SK-N-SH treated with all-trans-retinoic acid at 6 μM for 48 hours (cell line): Measurements from ENCODE around the gene ZNF692.

Experiments
- ATAC-seq: fragments of 200-7000 bp; cut with Tn5 transposase; 3 replicates; pipeline ENCODE4 v1.9.1; 2020; ENCODE audit warnings: mild to moderate bottlenecking, moderate library complexity
- ARNTL ChIP-seq: fragments of 450-650 bp; formaldehyde crosslinking; IDR thresholded peaks from 2 replicates; pipeline ENCODE4 v1.5.0; 2020; ENCODE audit warnings: low read depth, mild to moderate bottlenecking, moderate library complexity, borderline replicate concordance
- BACH2 ChIP-seq: fragments of 250-450 bp; sonication (Bioruptor Pico); IDR thresholded peaks from 2 replicates; pipeline ENCODE4 v1.9.0; 2021; ENCODE audit warnings: mild to moderate bottlenecking, borderline replicate concordance
- CREB5 ChIP-seq: fragments of 250-450 bp; sonication (Bioruptor Pico); IDR thresholded peaks from 2 replicates; pipeline ENCODE4 v1.5.1; 2020; ENCODE audit warnings: low read depth, mild to moderate bottlenecking, moderate library complexity
- CSDC2 ChIP-seq: fragments of 250-450 bp; sonication (Bioruptor Pico); IDR thresholded peaks from 2 replicates; pipeline ENCODE4 v1.5.0; 2020; ENCODE audit warnings: mild to moderate bottlenecking, moderate library complexity
- ESRRG ChIP-seq: fragments of 250-450 bp; sonication (Bioruptor Pico); IDR thresholded peaks from 2 replicates; pipeline ENCODE4 v1.6.1; 2021; ENCODE audit warnings: mild to moderate bottlenecking
- GLIS3 ChIP-seq: fragments of 250-450 bp; sonication (Bioruptor Pico); IDR thresholded peaks from 2 replicates; pipeline ENCODE4 v1.5.0; 2020; ENCODE audit warnings: mild to moderate bottlenecking, moderate library complexity
- ISL1 ChIP-seq: fragments of 250-450 bp; sonication (Bioruptor Pico); IDR thresholded peaks from 2 replicates; pipeline ENCODE4 v2.1.2; 2022; ENCODE audit warnings: mild to moderate bottlenecking, moderate library complexity
- OSR1 ChIP-seq: fragments of 250-450 bp; sonication (Bioruptor Pico); IDR thresholded peaks from 2 replicates; pipeline ENCODE4 v1.8.0; 2022; ENCODE audit warnings: moderate library complexity, mild to moderate bottlenecking, inconsistent platforms
- PATZ1 ChIP-seq: fragments of 250-450 bp; sonication (Bioruptor Pico); IDR thresholded peaks from 2 replicates; pipeline ENCODE4 v1.8.0; 2020; ENCODE audit warnings: mild to moderate bottlenecking, moderate library complexity, borderline replicate concordance
- PPARA ChIP-seq: fragments of 250-450 bp; sonication (Bioruptor Pico); IDR thresholded peaks from 2 replicates; pipeline ENCODE4 v1.5.0; 2020; ENCODE audit warnings: mild to moderate bottlenecking, borderline replicate concordance
- RARB ChIP-seq: fragments of 250-450 bp; sonication (Bioruptor Pico); IDR thresholded peaks from 2 replicates; pipeline ENCODE4 v1.8.0; 2021; ENCODE audit warnings: mild to moderate bottlenecking, moderate library complexity
- SNAI2 ChIP-seq: fragments of 250-450 bp; sonication (Bioruptor Pico); IDR thresholded peaks from 2 replicates; pipeline ENCODE4 v1.5.0; 2020; ENCODE audit warnings: mild to moderate bottlenecking, moderate library complexity
- TCF4 ChIP-seq: fragments of 250-450 bp; sonication (Bioruptor Pico); IDR thresholded peaks from 2 replicates; pipeline ENCODE4 v1.8.0; 2021; ENCODE audit warnings: mild to moderate bottlenecking, moderate library complexity, borderline replicate concordance
- TOX ChIP-seq: fragments of 250-450 bp; sonication (Bioruptor Pico); IDR thresholded peaks from 2 replicates; pipeline ENCODE4 v1.8.0; 2021; ENCODE audit warnings: mild to moderate bottlenecking, moderate library complexity, borderline replicate concordance
- ZC3H10 ChIP-seq: fragments of 250-450 bp; sonication (Bioruptor Pico); IDR thresholded peaks from 2 replicates; pipeline ENCODE4 v1.5.1; 2021; ENCODE audit warnings: mild to moderate bottlenecking, moderate library complexity
- ZFP3 ChIP-seq: fragments of 250-450 bp; sonication (Bioruptor Pico); IDR thresholded peaks from 2 replicates; pipeline ENCODE4 v1.5.0; 2020; ENCODE audit warnings: mild to moderate bottlenecking, moderate library complexity
- ZFP30 ChIP-seq: fragments of 450-650 bp; formaldehyde crosslinking; IDR thresholded peaks from 2 replicates; pipeline ENCODE4 v1.5.0; 2022; ENCODE audit warnings: mild to moderate bottlenecking, moderate library complexity
- ZNF70 ChIP-seq: fragments of 450-650 bp; formaldehyde crosslinking; IDR thresholded peaks from 2 replicates; pipeline ENCODE4 v1.5.0; 2020; ENCODE audit warnings: mild to moderate bottlenecking, moderate library complexity
- ZNF8 ChIP-seq: fragments of 450-650 bp; formaldehyde crosslinking; IDR thresholded peaks from 2 replicates; pipeline ENCODE4 v1.5.0; 2020; ENCODE audit warnings: mild to moderate bottlenecking, moderate library complexity
- TF ChIP-seq, protein P1 (sequence below): fragments of 250-450 bp; sonication (Bioruptor Pico); IDR thresholded peaks from 2 replicates; pipeline ENCODE4 v1.5.1; 2021; ENCODE audit warnings: mild to moderate bottlenecking, moderate library complexity

Gene ZNF692

GRCh38 chr1:248822148-248823032, 36.5 kb downstream of the ZNF692 start:
- ATAC-seq, result no peak

GRCh38 chr1:248821641-248822040, 37.2 kb downstream of the ZNF692 start:
- no peak for ATAC-seq
- no peak for TF ChIP-seq PATZ1 (CRISPR knock-in tag)
- no peak for TF ChIP-seq TOX (CRISPR knock-in tag)

More at GRCh38 chr1:248822148-248823032, 36.5 kb downstream of the ZNF692 start:
- TF ChIP-seq, protein P1, sequence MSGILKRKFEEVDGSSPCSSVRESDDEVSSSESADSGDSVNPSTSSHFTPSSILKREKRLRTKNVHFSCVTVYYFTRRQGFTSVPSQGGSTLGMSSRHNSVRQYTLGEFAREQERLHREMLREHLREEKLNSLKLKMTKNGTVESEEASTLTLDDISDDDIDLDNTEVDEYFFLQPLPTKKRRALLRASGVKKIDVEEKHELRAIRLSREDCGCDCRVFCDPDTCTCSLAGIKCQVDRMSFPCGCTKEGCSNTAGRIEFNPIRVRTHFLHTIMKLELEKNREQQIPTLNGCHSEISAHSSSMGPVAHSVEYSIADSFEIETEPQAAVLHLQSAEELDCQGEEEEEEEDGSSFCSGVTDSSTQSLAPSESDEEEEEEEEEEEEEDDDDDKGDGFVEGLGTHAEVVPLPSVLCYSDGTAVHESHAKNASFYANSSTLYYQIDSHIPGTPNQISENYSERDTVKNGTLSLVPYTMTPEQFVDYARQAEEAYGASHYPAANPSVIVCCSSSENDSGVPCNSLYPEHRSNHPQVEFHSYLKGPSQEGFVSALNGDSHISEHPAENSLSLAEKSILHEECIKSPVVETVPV (CRISPR knock-in tag), result no peak
- TF ChIP-seq CSDC2 (CRISPR knock-in tag), result no peak
- TF ChIP-seq TOX (CRISPR knock-in tag), result no peak
- TF ChIP-seq ZFP30 (CRISPR knock-in tag), result no peak
- no peak for TF ChIP-seq ESRRG (CRISPR knock-in tag)
- TF ChIP-seq SNAI2 (CRISPR knock-in tag), result no peak
- TF ChIP-seq ZFP3 (CRISPR knock-in tag), result no peak

GRCh38 chr1:248821101-248821500, 37.8 kb downstream of the ZNF692 start:
- peak; percentile 39 for ATAC-seq
- TF ChIP-seq TOX (CRISPR knock-in tag) (no peak), ESRRG (CRISPR knock-in tag) (no peak), ZFP30 (CRISPR knock-in tag) (no peak), ISL1 (CRISPR knock-in tag) (no peak), ZC3H10 (CRISPR knock-in tag) (no peak), ZNF8 (CRISPR knock-in tag) (no peak), GLIS3 (CRISPR knock-in tag) (no peak), SNAI2 (CRISPR knock-in tag) (no peak), OSR1 (CRISPR knock-in tag) (no peak), ARNTL (CRISPR knock-in tag) (no peak), RARB (CRISPR knock-in tag) (no peak), TCF4 (no peak), CSDC2 (CRISPR knock-in tag) (no peak), PPARA (CRISPR knock-in tag) (no peak), CREB5 (CRISPR knock-in tag) (no peak), ZFP3 (CRISPR knock-in tag) (no peak), ZNF70 (CRISPR knock-in tag) (no peak)
- TF ChIP-seq, protein P1 (CRISPR knock-in tag), result no peak
- TF ChIP-seq, all 23 proteins: peak for 0

DNA sequence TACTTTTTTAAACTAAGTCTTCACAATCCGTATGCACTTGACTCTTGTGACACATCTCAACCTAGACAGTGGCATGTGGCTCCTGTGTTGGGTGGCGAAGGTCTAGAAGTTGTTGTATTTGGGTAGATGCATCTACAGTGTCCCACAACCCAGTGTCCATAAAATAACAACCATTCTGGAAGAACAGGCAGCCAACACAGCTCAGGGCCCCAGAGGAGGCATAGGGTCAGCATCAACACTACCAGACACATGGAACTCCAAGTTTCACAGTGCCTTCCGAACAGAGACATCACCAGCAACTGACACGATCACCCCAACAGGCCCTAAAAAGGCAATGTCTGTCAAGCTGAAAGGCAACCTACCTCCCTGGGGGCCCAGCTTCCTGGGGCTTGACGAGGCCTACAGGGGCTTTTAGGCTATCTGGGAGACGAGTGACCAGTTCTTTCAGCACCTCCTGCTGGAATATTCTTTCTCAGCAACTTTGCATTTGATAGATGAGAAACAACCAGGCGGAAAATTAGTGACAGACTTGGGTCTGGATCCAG, 38.8 kb downstream of the ZNF692 start:
- ATAC-seq, result no peak
- no peak for TF ChIP-seq CSDC2 (CRISPR knock-in tag)
- no peak for TF ChIP-seq ZFP30 (CRISPR knock-in tag)
- no peak for TF ChIP-seq PATZ1 (CRISPR knock-in tag)
- TF ChIP-seq CREB5 (CRISPR knock-in tag), result no peak
- no peak for TF ChIP-seq BACH2 (CRISPR knock-in tag)
- TF ChIP-seq ZNF8 (CRISPR knock-in tag), result no peak
- TF ChIP-seq, all 23 proteins: peak for 0
